H1 (cell line): ENCODE data around the gene SLC35F3. TPM values are rescaled to one million over a fixed set of nuclear protein-coding genes. Genes with fewer than 3 reads are reported as not detected.

Source experiments
- CTCF ChIA-PET: fragments of 300-600 bp; sonication (Branson Sonifier 250); formaldehyde crosslinking; loops from one replicate; lab custom pipeline; 2021; ENCODE audit not compliant: partially characterized antibody; lab: Charles Lee
- POLR2A ChIA-PET: fragments of 300-600 bp; sonication (Branson Sonifier 250); formaldehyde crosslinking; loops from one replicate; lab custom pipeline; 2021; ENCODE audit warnings: inconsistent platforms; ENCODE audit not compliant: partially characterized antibody; lab: Charles Lee
- DNase-seq, 2 experiments: peaks; one replicate each; pipeline versions ENCODE4 v3.0.0 to v3.0.0-alpha.2; 2010 to 2022; ENCODE audit warnings: low spot score in 2 of 2, low read depth in 1 of 2, mixed read lengths in 1 of 2
- FAIRE-seq: peaks from 2 replicates; lab custom pipeline; 2011; peaks lifted over from hg19 to GRCh38; lab: Jason Lieb, UNC
- H2AFZ ChIP-seq: 2 replicates; pipeline ENCODE4 v1.8.1; 2012; ENCODE audit warnings: low read length, inconsistent platforms
- H2AK5ac ChIP-seq: 2 replicates; pipeline ENCODE4 v1.6.1; 2013; ENCODE audit warnings: low read depth, low read length
- H2BK120ac ChIP-seq: replicated peaks from 2 replicates; pipeline ENCODE3; 2013; ENCODE audit warnings: low read depth, low read length, inconsistent platforms
- H2BK12ac ChIP-seq: 2 replicates; pipeline ENCODE4 v1.6.1; 2013; ENCODE audit warnings: low read depth, low read length
- H2BK15ac ChIP-seq: 2 replicates; pipeline ENCODE4 v1.6.1; 2013; ENCODE audit warnings: low read length
- H2BK20ac ChIP-seq: 2 replicates; pipeline ENCODE4 v1.6.1; 2013; ENCODE audit warnings: low read length
- H2BK5ac ChIP-seq: 2 replicates; pipeline ENCODE4 v1.6.1; 2013; ENCODE audit warnings: low read depth, low read length
- H3K14ac ChIP-seq: 2 replicates; pipeline ENCODE4 v1.6.1; 2013; ENCODE audit warnings: inconsistent platforms; ENCODE audit not compliant: insufficient read length
- H3K18ac ChIP-seq: 2 replicates; pipeline ENCODE4 v1.6.1; 2013; ENCODE audit warnings: low read length; ENCODE audit errors: extremely low read depth
- H3K23ac ChIP-seq: 2 replicates; pipeline ENCODE4 v1.6.1; 2013; ENCODE audit warnings: inconsistent platforms; ENCODE audit not compliant: insufficient read length
- H3K23me2 ChIP-seq: 2 replicates; pipeline ENCODE4 v1.6.1; 2013; ENCODE audit warnings: low read depth, low read length
- H3K27ac ChIP-seq: 2 replicates; pipeline ENCODE4 v1.6.1; 2011; ENCODE audit warnings: low read depth, low read length, inconsistent platforms
- H3K27me3 ChIP-seq, 4 experiments: replicated peaks in 1 of 4; 1 replicate in 1 of 4; 2 replicates in 3 of 4; pipeline versions ENCODE4 v1.6.1 to v1.8.1; 2011 to 2013; ENCODE audit warnings: low read length in 3 of 4, mild to moderate bottlenecking in 3 of 4, inconsistent platforms in 2 of 4, mixed read lengths in 2 of 4, moderate library complexity in 1 of 4; ENCODE audit not compliant: control insufficient read depth in 3 of 4, insufficient read depth in 3 of 4; ENCODE audit errors: extremely low read depth in 1 of 4
- H3K36me3 ChIP-seq, 4 experiments: 2 replicates each; pipeline versions ENCODE4 v1.6.1 to v1.8.1; 2011 to 2013; ENCODE audit warnings: mild to moderate bottlenecking in 4 of 4, low read length in 3 of 4, moderate library complexity in 2 of 4, control low read depth in 1 of 4, inconsistent platforms in 1 of 4; ENCODE audit not compliant: insufficient read depth in 4 of 4, control insufficient read depth in 2 of 4
- H3K4ac ChIP-seq: replicated peaks from 2 replicates; pipeline ENCODE3; 2013; ENCODE audit warnings: low read length, low read depth, mixed read lengths, inconsistent platforms; ENCODE audit not compliant: insufficient read length
- H3K4me1 ChIP-seq, 4 experiments: replicated peaks in 1 of 4; 1 replicate in 1 of 4; 2 replicates in 3 of 4; pipeline versions ENCODE4 v1.6.1 to v1.8.1; 2011 to 2013; ENCODE audit warnings: low read length in 3 of 4, inconsistent platforms in 2 of 4, mixed read lengths in 1 of 4; ENCODE audit not compliant: insufficient read depth in 4 of 4, control insufficient read depth in 3 of 4
- H3K4me2 ChIP-seq, 2 experiments: 2 replicates each; pipeline versions ENCODE4 v1.6.1 to v1.8.1; 2011 to 2013; ENCODE audit warnings: low read depth in 2 of 2, low read length in 2 of 2, control low read depth in 1 of 2, inconsistent platforms in 1 of 2, mild to moderate bottlenecking in 1 of 2; ENCODE audit not compliant: insufficient read depth in 1 of 2
- H3K4me3 ChIP-seq, 4 experiments: fragments of 200-600, 300-600 bp in 1 of 4; sonication (generic), shearing (Covaris generic), sonication (Bioruptor Twin) in 1 of 4; 2 replicates each; pipeline versions ENCODE4 v1.5.1 to v1.8.1; 2011 to 2016; ENCODE audit warnings: low read length in 4 of 4, low read depth in 3 of 4, control low read depth in 2 of 4, inconsistent platforms in 2 of 4, mild to moderate bottlenecking in 2 of 4, mixed read lengths in 1 of 4, moderate library complexity in 1 of 4; ENCODE audit not compliant: insufficient read depth in 2 of 4; ENCODE audit errors: extremely low read depth in 1 of 4
- H3K56ac ChIP-seq: replicated peaks from 2 replicates; pipeline ENCODE3; 2013; ENCODE audit warnings: low read depth, mild to moderate bottlenecking, mixed read lengths, low read length, inconsistent platforms; ENCODE audit not compliant: insufficient read length
- H3K79me1 ChIP-seq: 2 replicates; pipeline ENCODE4 v1.6.1; 2013; ENCODE audit warnings: low read depth, low read length, control low read depth
- H3K79me2 ChIP-seq, 2 experiments: 2 replicates each; pipeline versions ENCODE4 v1.6.1 to v1.8.1; 2012 to 2013; ENCODE audit warnings: low read length in 2 of 2, mild to moderate bottlenecking in 2 of 2, inconsistent platforms in 1 of 2; ENCODE audit not compliant: insufficient read depth in 2 of 2, control insufficient read depth in 1 of 2
- H3K9ac ChIP-seq, 4 experiments: replicated peaks in 1 of 4; 1 replicate in 1 of 4; 2 replicates in 3 of 4; pipeline versions ENCODE4 v1.6.1 to v1.8.1; 2011 to 2013; ENCODE audit warnings: low read depth in 3 of 4, low read length in 3 of 4, control low read depth in 2 of 4, mild to moderate bottlenecking in 2 of 4, moderate library complexity in 2 of 4, inconsistent platforms in 1 of 4; ENCODE audit errors: extremely low read depth in 1 of 4
- H3K9me3 ChIP-seq, 2 experiments: 2 replicates each; pipeline versions ENCODE4 v1.6.1 to v1.8.1; 2012 to 2013; ENCODE audit warnings: mild to moderate bottlenecking in 2 of 2, moderate library complexity in 2 of 2, control low read depth in 1 of 2, inconsistent platforms in 1 of 2, low read depth in 1 of 2, low read length in 1 of 2, mixed read lengths in 1 of 2; ENCODE audit not compliant: insufficient read depth in 2 of 2
- H4K20me1 ChIP-seq, 2 experiments: replicated peaks in 1 of 2; 2 replicates each; pipeline versions ENCODE3 to v1.8.1; 2011 to 2013; ENCODE audit warnings: inconsistent platforms in 2 of 2, low read length in 2 of 2, mild to moderate bottlenecking in 1 of 2; ENCODE audit not compliant: insufficient read depth in 2 of 2, control insufficient read depth in 1 of 2
- H4K5ac ChIP-seq: 2 replicates; pipeline ENCODE4 v1.6.1; 2013; ENCODE audit warnings: low read length, low read depth, mixed read lengths, inconsistent platforms; ENCODE audit not compliant: insufficient read length
- H4K8ac ChIP-seq: 2 replicates; pipeline ENCODE4 v1.8.0; 2013; ENCODE audit warnings: mild to moderate bottlenecking, moderate library complexity, low read length, inconsistent platforms; ENCODE audit not compliant: insufficient read depth; ENCODE audit errors: extremely low read depth
- H4K91ac ChIP-seq: replicated peaks from 2 replicates; pipeline ENCODE3; 2013; ENCODE audit warnings: low read length, mixed read lengths, inconsistent platforms; ENCODE audit not compliant: insufficient read length
- JUN ChIP-seq: IDR thresholded peaks from 2 replicates; pipeline ENCODE4 v1.6.1; 2011; ENCODE audit warnings: low read depth, mild to moderate bottlenecking, improper control_type of control experiment, low read length
- KDM5A ChIP-seq: fragments of 200-600 bp; IDR thresholded peaks from 2 replicates; pipeline ENCODE4 v1.7.1; 2012; ENCODE audit warnings: mild to moderate bottlenecking, low read length, inconsistent platforms, mixed read lengths
- MAFK ChIP-seq: IDR thresholded peaks from 2 replicates; pipeline ENCODE4 v1.6.1; 2012; ENCODE audit warnings: low read depth, mild to moderate bottlenecking, improper control_type of control experiment, low read length
- PHF8 ChIP-seq: fragments of 200-600 bp; sonication (generic); conservative IDR thresholded peaks from 2 replicates; pipeline ENCODE4 v1.7.1; 2012; ENCODE audit warnings: low read depth, mild to moderate bottlenecking, inconsistent platforms, low read length, moderate library complexity
- POLR2A ChIP-seq, 2 experiments: IDR thresholded peaks; 1 replicate in 1 of 2; 2 replicates in 1 of 2; pipeline ENCODE4 v1.6.1; 2011; ENCODE audit warnings: low read depth in 2 of 2, low read length in 2 of 2, mild to moderate bottlenecking in 2 of 2; ENCODE audit errors: control extremely low read depth in 1 of 2
- RXRA ChIP-seq: IDR thresholded peaks from 2 replicates; pipeline ENCODE4 v1.6.1; 2011; ENCODE audit warnings: low read depth, mild to moderate bottlenecking, low read length, moderate library complexity; ENCODE audit not compliant: insufficient read depth
- TBP ChIP-seq: IDR thresholded peaks from 2 replicates; pipeline ENCODE4 v1.6.1; 2011; ENCODE audit warnings: low read depth, low read length, improper control_type of control experiment
- WGBS, 2 experiments: shearing (Covaris generic) in 1 of 2; methylation state at CpG; one replicate each; pipeline versions ENCODE4 v1.1.6 to v1.1.7; 2013 to 2015; ENCODE audit warnings: low lambda C conversion rate in 2 of 2, mixed read lengths in 2 of 2, inconsistent platforms in 1 of 2, low coverage in 1 of 2, missing lambda C conversion rate in 1 of 2; ENCODE audit not compliant: insufficient replicate concordance in 2 of 2, insufficient coverage in 1 of 2, insufficient read length in 1 of 2; ENCODE audit errors: extremely low coverage in 1 of 2, missing lambda C conversion rate in 1 of 2; 5-methylcytosine and 5-hydroxymethylcytosine counted together
- polyA plus RNA-seq, 7 experiments: library from polyadenylated mRNA; depleted of rRNA in 3 of 7; stranded (reverse) in 5 of 7; unstranded in 2 of 7; fragments of >200 nt in 5 of 7; fragments of 200-250 nt in 2 of 7; gene quantifications; 1 replicate in 5 of 7; 2 replicates in 1 of 7; 4 replicates in 1 of 7; pipeline versions ENCODE4 v1.2.1 to v1.2.3, GENCODE V29; 2011 to 2013; ENCODE audit warnings: missing spikeins in 2 of 7, mixed read lengths in 2 of 7
- total RNA-seq: library from RNA; stranded (reverse); fragmentation: NEBNext Ultra II Directional; extraction: Animal tissue kit (Norgen Biotek cat#: 25700); gene quantifications from 2 replicates; pipeline ENCODE4 v1.2.1, GENCODE V29; 2021
- TF ChIP-seq, protein P1 (sequence below), 3 experiments: IDR thresholded peaks; 1 replicate in 2 of 3; 2 replicates in 1 of 3; pipeline versions ENCODE4 v1.5.1 to v1.6.1; 2011; ENCODE audit warnings: low read length in 3 of 3, mild to moderate bottlenecking in 3 of 3, inconsistent platforms in 2 of 3, low read depth in 1 of 3, moderate library complexity in 1 of 3; ENCODE audit not compliant: insufficient read depth in 1 of 3; ENCODE audit errors: control extremely low read depth in 1 of 3
- TF ChIP-seq, protein P2 (sequence below): IDR thresholded peaks from 2 replicates; pipeline ENCODE4 v1.6.1; 2012; ENCODE audit warnings: low read length, inconsistent platforms

The SLC35F3 gene
- total and polyA plus RNA-seq, 2 of the 8 experiments (the other 6 are each of a cell fraction or from before 2014, with no cell fraction given): 0.78 to 1.2 TPM

- Histone ChIP-seq H4K8ac (no peak overlapping the region), H4K91ac (no peak overlapping the region), H3K18ac (no peak overlapping the region), H2AK5ac (no peak overlapping the region), H3K9me3 (no peaks in the 10 kb centered on the region), H2AFZ (no peak overlapping the region), H2BK120ac (no peak overlapping the region), H3K14ac (no peak overlapping the region), H3K27me3 (no peaks in the 10 kb centered on the region), H3K27ac (no peak overlapping the region), H3K4me2 (no peak overlapping the region), H3K4me1 (peaks cover 0 to 3% (median under 1%) of the 10 kb centered on the region in 4 experiments; a peak in 1 of 7 replicates), H3K9ac (no peak overlapping the region), H4K20me1 (no peaks in the 10 kb centered on the region), H2BK12ac (no peak overlapping the region), H3K23me2 (no peaks in the 10 kb centered on the region), H3K79me1 (no peaks in the 10 kb centered on the region), H2BK20ac (no peak overlapping the region), H2BK5ac (no peak overlapping the region), H3K36me3 (no peaks in the 10 kb centered on the region), H3K4me3 (no peak overlapping the region), H3K79me2 (no peaks in the 10 kb centered on the region), H4K5ac (no peak overlapping the region), H2BK15ac (no peak overlapping the region), H3K56ac (no peak overlapping the region), H3K23ac (no peak overlapping the region), H3K4ac (no peak overlapping the region)
- no peak for TF ChIP-seq MAFK
- no peak for TF ChIP-seq PHF8
- no peak for TF ChIP-seq KDM5A
- TF ChIP-seq, protein P1, sequence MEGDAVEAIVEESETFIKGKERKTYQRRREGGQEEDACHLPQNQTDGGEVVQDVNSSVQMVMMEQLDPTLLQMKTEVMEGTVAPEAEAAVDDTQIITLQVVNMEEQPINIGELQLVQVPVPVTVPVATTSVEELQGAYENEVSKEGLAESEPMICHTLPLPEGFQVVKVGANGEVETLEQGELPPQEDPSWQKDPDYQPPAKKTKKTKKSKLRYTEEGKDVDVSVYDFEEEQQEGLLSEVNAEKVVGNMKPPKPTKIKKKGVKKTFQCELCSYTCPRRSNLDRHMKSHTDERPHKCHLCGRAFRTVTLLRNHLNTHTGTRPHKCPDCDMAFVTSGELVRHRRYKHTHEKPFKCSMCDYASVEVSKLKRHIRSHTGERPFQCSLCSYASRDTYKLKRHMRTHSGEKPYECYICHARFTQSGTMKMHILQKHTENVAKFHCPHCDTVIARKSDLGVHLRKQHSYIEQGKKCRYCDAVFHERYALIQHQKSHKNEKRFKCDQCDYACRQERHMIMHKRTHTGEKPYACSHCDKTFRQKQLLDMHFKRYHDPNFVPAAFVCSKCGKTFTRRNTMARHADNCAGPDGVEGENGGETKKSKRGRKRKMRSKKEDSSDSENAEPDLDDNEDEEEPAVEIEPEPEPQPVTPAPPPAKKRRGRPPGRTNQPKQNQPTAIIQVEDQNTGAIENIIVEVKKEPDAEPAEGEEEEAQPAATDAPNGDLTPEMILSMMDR (IDR thresholded peaks at IDR 0.05; ENCODE audit: control extremely low read depth in 1 of 3, insufficient read depth in 1 of 3, low read depth in 1 of 3, low read length in 3 of 3): no peak
- TF ChIP-seq POLR2A (IDR thresholded peaks at IDR 0.05; ENCODE audit: control extremely low read depth in 1 of 2, low read depth in 2 of 2, low read length in 2 of 2): no peak
- no peak for TF ChIP-seq JUN
- TF ChIP-seq TBP: no peak
- TF ChIP-seq, protein P2, sequence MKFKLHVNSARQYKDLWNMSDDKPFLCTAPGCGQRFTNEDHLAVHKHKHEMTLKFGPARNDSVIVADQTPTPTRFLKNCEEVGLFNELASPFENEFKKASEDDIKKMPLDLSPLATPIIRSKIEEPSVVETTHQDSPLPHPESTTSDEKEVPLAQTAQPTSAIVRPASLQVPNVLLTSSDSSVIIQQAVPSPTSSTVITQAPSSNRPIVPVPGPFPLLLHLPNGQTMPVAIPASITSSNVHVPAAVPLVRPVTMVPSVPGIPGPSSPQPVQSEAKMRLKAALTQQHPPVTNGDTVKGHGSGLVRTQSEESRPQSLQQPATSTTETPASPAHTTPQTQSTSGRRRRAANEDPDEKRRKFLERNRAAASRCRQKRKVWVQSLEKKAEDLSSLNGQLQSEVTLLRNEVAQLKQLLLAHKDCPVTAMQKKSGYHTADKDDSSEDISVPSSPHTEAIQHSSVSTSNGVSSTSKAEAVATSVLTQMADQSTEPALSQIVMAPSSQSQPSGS: no peak
- no peak for TF ChIP-seq RXRA
- DNase-seq (no peak), FAIRE-seq (no peak)
- POLR2A ChIA-PET: no interaction called here
- 96% methylated on average over 4 of the region's 4 CpGs; no CpG with 5 or more reads in 1 of the 2 experiments for WGBS, 2 experiments
- CTCF ChIA-PET: interaction anchor here (0.9 to 1.3 kb wide), 3 partner anchors 12 to 206 kb away, joined by 3 read pairs; no protein-coding TSS in a partner anchor
These were observed 426.4 kb downstream of the SLC35F3 start for GRCh38 chr1:234330843-234331215.
